ENCODE data around the gene DSP.

GRCh38 chr6:7572213-7572943, 30.9 kb downstream of the DSP start:
- TF ChIP-seq, protein P1, sequence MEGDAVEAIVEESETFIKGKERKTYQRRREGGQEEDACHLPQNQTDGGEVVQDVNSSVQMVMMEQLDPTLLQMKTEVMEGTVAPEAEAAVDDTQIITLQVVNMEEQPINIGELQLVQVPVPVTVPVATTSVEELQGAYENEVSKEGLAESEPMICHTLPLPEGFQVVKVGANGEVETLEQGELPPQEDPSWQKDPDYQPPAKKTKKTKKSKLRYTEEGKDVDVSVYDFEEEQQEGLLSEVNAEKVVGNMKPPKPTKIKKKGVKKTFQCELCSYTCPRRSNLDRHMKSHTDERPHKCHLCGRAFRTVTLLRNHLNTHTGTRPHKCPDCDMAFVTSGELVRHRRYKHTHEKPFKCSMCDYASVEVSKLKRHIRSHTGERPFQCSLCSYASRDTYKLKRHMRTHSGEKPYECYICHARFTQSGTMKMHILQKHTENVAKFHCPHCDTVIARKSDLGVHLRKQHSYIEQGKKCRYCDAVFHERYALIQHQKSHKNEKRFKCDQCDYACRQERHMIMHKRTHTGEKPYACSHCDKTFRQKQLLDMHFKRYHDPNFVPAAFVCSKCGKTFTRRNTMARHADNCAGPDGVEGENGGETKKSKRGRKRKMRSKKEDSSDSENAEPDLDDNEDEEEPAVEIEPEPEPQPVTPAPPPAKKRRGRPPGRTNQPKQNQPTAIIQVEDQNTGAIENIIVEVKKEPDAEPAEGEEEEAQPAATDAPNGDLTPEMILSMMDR (IDR thresholded peaks at IDR 0.05; ENCODE audit: borderline replicate concordance, extremely low read depth, low read length, poor library complexity, severe bottlenecking): no peak
- no peak for TF ChIP-seq EZH2 (IDR thresholded peaks at IDR 0.05; ENCODE audit: borderline replicate concordance, low read depth, low read length, severe bottlenecking)

Data from DND-41 (cell line).